A549 (cell line): ENCODE measurements around the gene CDKN2C. TPM values are rescaled to one million over a fixed set of nuclear protein-coding genes. Genes with fewer than 3 reads are reported as not detected.

Experiments
- ATAC-seq, 2 experiments: fragments of 200-7000 bp in 1 of 2; fragments of >200 bp in 1 of 2; cut with Nextera tagmentation in 1 of 2; cut with Tn5 transposase in 1 of 2; 3 replicates each; pipeline versions ENCODE4 v1.8.0 to v1.9.1; 2018 to 2020; ENCODE audit warnings: mild to moderate bottlenecking in 1 of 2, moderate library complexity in 1 of 2
- CTCF ChIA-PET: fragments of 300-600 bp; sonication (Branson Sonifier 250); formaldehyde crosslinking; extraction: SDS; loops from one replicate; lab custom pipeline; 2021; ENCODE audit warnings: antibody characterized with exemption, inconsistent platforms; lab: Yijun Ruan, JAX
- POLR2A ChIA-PET: fragments of 350-600 bp; formaldehyde crosslinking; extraction: SDS; loops from one replicate; lab custom pipeline; 2021; ENCODE audit warnings: antibody characterized with exemption, inconsistent platforms; lab: Yijun Ruan, JAX
- DNase-seq, 2 experiments: peaks; one replicate each; pipeline versions ENCODE4 v3.0.0 to v3.0.0-alpha.2; 2011 to 2016; ENCODE audit warnings: low read depth in 1 of 2, low spot score in 1 of 2
- FAIRE-seq: peaks from 2 replicates; lab custom pipeline; 2011; peaks lifted over from hg19 to GRCh38; lab: Jason Lieb, UNC
- H3K27ac ChIP-seq, 2 experiments: fragments of >200 bp; sonication (Bioruptor Twin); formaldehyde crosslinking; 3 replicates each; pipeline ENCODE4 v1.5.1; 2016 to 2017
- H3K4me1 ChIP-seq: fragments of >200 bp; sonication (Bioruptor Twin); formaldehyde crosslinking; 3 replicates; pipeline ENCODE4 v1.6.1; 2016
- H3K4me2 ChIP-seq: fragments of >200 bp; sonication (Bioruptor Twin); formaldehyde crosslinking; 3 replicates; pipeline ENCODE4 v1.6.1; 2016
- H3K4me3 ChIP-seq: fragments of >200 bp; sonication (Bioruptor Twin); formaldehyde crosslinking; 3 replicates; pipeline ENCODE4 v1.5.1; 2016
- H3K9me3 ChIP-seq: fragments of >200 bp; sonication (Bioruptor Twin); formaldehyde crosslinking; 3 replicates; pipeline ENCODE4 v1.6.1; 2016
- CHD4 ChIP-seq: fragments of 200-600 bp; sonication (generic); IDR thresholded peaks from 2 replicates; pipeline ENCODE4 v1.6.1; 2016; ENCODE audit warnings: antibody characterized with exemption, mild to moderate bottlenecking, borderline replicate concordance
- EP300 ChIP-seq, 2 experiments: fragments of >200 bp; sonication (Bioruptor Twin); formaldehyde crosslinking; IDR thresholded peaks; 2 replicates in 1 of 2; 3 replicates in 1 of 2; pipeline ENCODE4 v1.6.1; 2016 to 2017
- ESRRA ChIP-seq: fragments of 150-350 bp; IDR thresholded peaks from 2 replicates; pipeline ENCODE4 v1.6.1; 2014; ENCODE audit warnings: mild to moderate bottlenecking, low read length, borderline replicate concordance
- HDAC2 ChIP-seq: fragments of 200-600 bp; sonication (generic); IDR thresholded peaks from 2 replicates; pipeline ENCODE4 v1.6.1; 2016
- HMGXB4 ChIP-seq: fragments of 250-450 bp; sonication (Bioruptor Pico); IDR thresholded peaks from 2 replicates; pipeline ENCODE4 v1.5.0; 2021; ENCODE audit warnings: mild to moderate bottlenecking, moderate library complexity, borderline replicate concordance
- MAFK ChIP-seq: fragments of 450-650 bp; IDR thresholded peaks from 2 replicates; pipeline ENCODE4 v1.6.1; 2014; ENCODE audit not compliant: partially characterized antibody
- POLR2AphosphoS2 ChIP-seq: conservative IDR thresholded peaks from 2 replicates; pipeline ENCODE4 v1.6.1; 2012; ENCODE audit warnings: low read length, improper control_type of control experiment, inconsistent platforms
- RAD21 ChIP-seq, 2 experiments: fragments of >200 bp in 1 of 2; sonication (Bioruptor Twin) in 1 of 2; formaldehyde crosslinking in 1 of 2; IDR thresholded peaks in 1 of 2; conservative IDR thresholded peaks in 1 of 2; 2 replicates in 1 of 2; 3 replicates in 1 of 2; pipeline ENCODE4 v1.6.1; 2012 to 2018; ENCODE audit warnings: inconsistent platforms in 1 of 2
- RARB ChIP-seq: fragments of 250-450 bp; sonication (Bioruptor Pico); IDR thresholded peaks from 2 replicates; pipeline ENCODE4 v1.8.0; 2021; ENCODE audit warnings: mild to moderate bottlenecking, moderate library complexity
- RFX5 ChIP-seq: fragments of 450-650 bp; IDR thresholded peaks from 2 replicates; pipeline ENCODE4 v1.7.1; 2014; ENCODE audit warnings: antibody characterized with exemption, mild to moderate bottlenecking, moderate library complexity
- SMC3 ChIP-seq: fragments of >200 bp; sonication (Bioruptor Twin); formaldehyde crosslinking; IDR thresholded peaks from 3 replicates; pipeline ENCODE4 v1.6.1; 2018; ENCODE audit warnings: inconsistent platforms
- ZFP36 ChIP-seq: fragments of 450-650 bp; IDR thresholded peaks from 2 replicates; pipeline ENCODE4 v1.6.1; 2014; ENCODE audit warnings: borderline replicate concordance; ENCODE audit not compliant: partially characterized antibody
- ZNF302 ChIP-seq: fragments of 250-450 bp; sonication (Bioruptor Pico); IDR thresholded peaks from 2 replicates; pipeline ENCODE4 v1.9.0; 2021; ENCODE audit warnings: inconsistent platforms, mild to moderate bottlenecking, moderate library complexity
- WGBS: methylation state at CpG from one replicate; pipeline ENCODE4 v1.1.6; 2017; ENCODE audit errors: missing lambda C conversion rate; 5-methylcytosine and 5-hydroxymethylcytosine counted together
- polyA plus RNA-seq, 4 experiments: library from polyadenylated mRNA; depleted of rRNA in 3 of 4; stranded (reverse); fragments of >200 nt; fragmentation: RNase III in 1 of 4; extraction: RNeasy Plus Mini Kit Qiagen cat#74134 plus additional on column Dnase treatment in 1 of 4; gene quantifications; 2 replicates in 3 of 4; 3 replicates in 1 of 4; pipeline ENCODE4 v1.2.3, GENCODE V29; 2011 to 2017
- TF ChIP-seq, protein P1 (sequence below): fragments of 200-600 bp; sonication (generic); IDR thresholded peaks from 2 replicates; pipeline ENCODE4 v1.6.1; 2016; ENCODE audit warnings: antibody characterized with exemption, mild to moderate bottlenecking, moderate library complexity

Gene CDKN2C
- polyA plus RNA-seq, 2 of the 4 experiments (the other 2 are of a cell fraction) = 13.0 to 17.7 TPM

DNA sequence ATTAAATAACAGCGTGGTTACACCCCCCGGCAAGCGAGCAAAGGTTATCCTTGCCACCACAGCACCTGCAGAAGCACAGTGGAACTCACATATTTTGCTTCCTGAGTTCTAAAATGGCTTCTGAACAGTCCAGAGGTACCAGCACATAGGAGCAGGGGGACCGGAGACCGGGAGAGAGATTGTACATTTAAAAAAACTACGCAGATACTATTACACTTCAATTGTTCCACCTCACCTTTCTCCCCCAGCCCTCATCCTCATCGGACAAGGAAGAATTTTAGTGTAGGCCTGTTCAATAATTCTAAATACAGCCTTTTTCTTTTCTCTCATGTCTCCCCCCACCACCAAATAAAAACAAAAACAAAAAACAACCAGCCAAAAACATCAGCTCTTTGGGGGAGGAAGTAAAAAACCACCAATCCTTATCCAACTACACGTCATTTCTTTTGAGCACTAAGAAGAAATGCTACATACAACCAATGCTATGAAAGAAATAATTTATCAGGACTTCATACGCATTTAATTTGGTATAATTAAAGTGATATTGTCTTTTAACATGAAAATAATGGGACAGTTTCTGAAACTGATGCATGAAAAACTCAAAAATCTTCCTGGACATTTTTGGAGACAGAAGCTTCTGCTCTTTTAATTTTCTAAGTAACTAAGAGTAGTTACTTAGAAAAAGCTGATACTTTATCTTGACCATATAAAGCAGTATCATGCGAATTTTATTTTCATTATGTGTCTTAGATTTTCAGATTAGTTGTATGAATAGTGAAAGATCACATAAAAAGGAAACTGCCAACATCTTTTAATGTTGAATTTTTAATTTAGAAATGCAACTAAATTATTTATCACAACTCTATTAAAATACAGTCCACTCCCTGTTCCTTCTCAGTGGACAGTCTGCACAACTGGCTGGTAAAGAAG is 9.1 kb downstream of the CDKN2C start:
- Histone ChIP-seq H3K4me2 (peak overlapping the region; percentile 84), H3K4me3 (peak overlapping the region; percentile 71), H3K9me3 (no peaks in the 10 kb centered on the region), H3K4me1 (peaks cover 43% of the 10 kb centered on the region; the same call in 2 of the 3 replicates)
- ChIA-PET CTCF (interaction anchor here (0.6 to 1.8 kb wide), 2 partner anchors 10 to 65 kb away, joined by 3 to 8 read pairs; no protein-coding TSS in a partner anchor), POLR2A (interaction anchor here (0.9 to 3.3 kb wide), 3 partner anchors 10 to 257 kb away, joined by 3 to 29 read pairs (median 4); partner anchors contain the start of genes CDKN2C and RNF11)
- under 1% methylated on average over 10 of the region's 10 CpGs for WGBS
- FAIRE-seq = no peak
- peak in 1 of 2 experiments; percentile 75 for DNase-seq
- TF ChIP-seq ZNF302 (no peak), MAFK (no peak), EP300 (IDR thresholded peaks at IDR 0.05) (no peak), HDAC2 (no peak), POLR2AphosphoS2 (no peak), RFX5 (no peak), RARB (CRISPR knock-in tag) (no peak), SMC3 (no peak), ZFP36 (no peak)
- TF ChIP-seq, all 56 proteins: peak for 0
- H3K27ac ChIP-seq = peak overlapping the region; percentile 99 to 100
- peak in 1 of 2 experiments; percentile 60; a peak in 3 of 6 replicates for ATAC-seq

GRCh38 chr1:50979937-50980336 is 9.9 kb downstream of the CDKN2C start:
- FAIRE-seq = no peak
- peak overlapping the region; percentile 70 to 99; a peak in 5 of 6 replicates for H3K27ac ChIP-seq
- WGBS = 0% methylated on average over 1 of the region's 1 CpG
- peaks cover 40% of the 10 kb centered on the region; the same call in 2 of the 3 replicates for H3K4me1 ChIP-seq
- peak overlapping the region; percentile 71; the same call in 2 of the 3 replicates for H3K4me3 ChIP-seq
- POLR2A ChIA-PET = interaction anchor here (0.9 to 3.3 kb wide), 2 partner anchors 11 to 256 kb away, joined by 3 to 29 read pairs; partner anchors contain the start of genes CDKN2C and RNF11
- DNase-seq = no peak
- H3K4me2 ChIP-seq = peak overlapping the region; percentile 84
- no peak for ATAC-seq
- H3K9me3 ChIP-seq = no peaks in the 10 kb centered on the region
- CTCF ChIA-PET = interaction anchor here (1.8 kb wide), 1 partner anchor 11 kb away, joined by 8 read pairs; no protein-coding TSS in a partner anchor
- TF ChIP-seq MAFK (peak; percentile 64), RFX5 (no peak), RAD21 (conservative IDR thresholded peaks at IDR 0.05 in 1 of 2, IDR thresholded peaks at IDR 0.05 in 1 of 2) (no peak)

GRCh38 chr1:50980505-50980904 is 10.5 kb downstream of the CDKN2C start:
- H3K4me1 ChIP-seq = peaks cover 37% of the 10 kb centered on the region; the same call in 2 of the 3 replicates
- no peak for FAIRE-seq

More at GRCh38 chr1:50980505-50980904, 10.5 kb downstream of the CDKN2C start:
- ChIA-PET CTCF (no interaction called here), POLR2A (no interaction called here)
- TF ChIP-seq HMGXB4 (CRISPR knock-in tag) (no peak), CHD4 (no peak), POLR2AphosphoS2 (no peak), ESRRA (no peak)
- TF ChIP-seq, protein P1, sequence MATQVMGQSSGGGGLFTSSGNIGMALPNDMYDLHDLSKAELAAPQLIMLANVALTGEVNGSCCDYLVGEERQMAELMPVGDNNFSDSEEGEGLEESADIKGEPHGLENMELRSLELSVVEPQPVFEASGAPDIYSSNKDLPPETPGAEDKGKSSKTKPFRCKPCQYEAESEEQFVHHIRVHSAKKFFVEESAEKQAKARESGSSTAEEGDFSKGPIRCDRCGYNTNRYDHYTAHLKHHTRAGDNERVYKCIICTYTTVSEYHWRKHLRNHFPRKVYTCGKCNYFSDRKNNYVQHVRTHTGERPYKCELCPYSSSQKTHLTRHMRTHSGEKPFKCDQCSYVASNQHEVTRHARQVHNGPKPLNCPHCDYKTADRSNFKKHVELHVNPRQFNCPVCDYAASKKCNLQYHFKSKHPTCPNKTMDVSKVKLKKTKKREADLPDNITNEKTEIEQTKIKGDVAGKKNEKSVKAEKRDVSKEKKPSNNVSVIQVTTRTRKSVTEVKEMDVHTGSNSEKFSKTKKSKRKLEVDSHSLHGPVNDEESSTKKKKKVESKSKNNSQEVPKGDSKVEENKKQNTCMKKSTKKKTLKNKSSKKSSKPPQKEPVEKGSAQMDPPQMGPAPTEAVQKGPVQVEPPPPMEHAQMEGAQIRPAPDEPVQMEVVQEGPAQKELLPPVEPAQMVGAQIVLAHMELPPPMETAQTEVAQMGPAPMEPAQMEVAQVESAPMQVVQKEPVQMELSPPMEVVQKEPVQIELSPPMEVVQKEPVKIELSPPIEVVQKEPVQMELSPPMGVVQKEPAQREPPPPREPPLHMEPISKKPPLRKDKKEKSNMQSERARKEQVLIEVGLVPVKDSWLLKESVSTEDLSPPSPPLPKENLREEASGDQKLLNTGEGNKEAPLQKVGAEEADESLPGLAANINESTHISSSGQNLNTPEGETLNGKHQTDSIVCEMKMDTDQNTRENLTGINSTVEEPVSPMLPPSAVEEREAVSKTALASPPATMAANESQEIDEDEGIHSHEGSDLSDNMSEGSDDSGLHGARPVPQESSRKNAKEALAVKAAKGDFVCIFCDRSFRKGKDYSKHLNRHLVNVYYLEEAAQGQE = no peak
- no peak for DNase-seq
- H3K9me3 ChIP-seq = no peaks in the 10 kb centered on the region
- no peak for ATAC-seq
- peak overlapping the region in 1 of 2 experiments; percentile 99; a peak in 3 of 6 replicates for H3K27ac ChIP-seq
- H3K4me3 ChIP-seq = no peak overlapping the region; the same call in 2 of the 3 replicates
- H3K4me2 ChIP-seq = peak overlapping the region; percentile 84
